SK-N-SH (cell line): ENCODE data around the gene HMGXB4. TPM values are rescaled to one million over a fixed set of nuclear protein-coding genes. Genes with fewer than 3 reads are reported as not detected.

Experiments
- CTCF ChIA-PET: fragments of 300-600, 350-600 bp; formaldehyde crosslinking; extraction: SDS; loops from one replicate; lab custom pipeline; 2021; lab: Yijun Ruan, JAX
- POLR2A ChIA-PET: fragments of 350-600 bp; sonication (Branson Sonifier 250); formaldehyde crosslinking; extraction: SDS; loops from one replicate; lab custom pipeline; 2020; ENCODE audit warnings: antibody characterized with exemption, inconsistent platforms; lab: Yijun Ruan, JAX
- DNase-seq: peaks from one replicate; pipeline ENCODE4 v3.0.0; 2012
- H2AFZ ChIP-seq: fragments of 200-600 bp; sonication (generic); 2 replicates; pipeline ENCODE4 v1.8.1; 2016; ENCODE audit warnings: antibody characterized with exemption, mild to moderate bottlenecking, low read depth
- H3F3A ChIP-seq: fragments of 200-600 bp; sonication (generic); replicated peaks from 2 replicates; pipeline ENCODE3; 2016; ENCODE audit warnings: antibody characterized with exemption, mild to moderate bottlenecking; ENCODE audit not compliant: insufficient read depth
- H3K27ac ChIP-seq, 2 experiments: fragments of 200-500 bp in 1 of 2; fragments of 200-600 bp in 1 of 2; sonication (Bioruptor generic) in 1 of 2; sonication (generic), shearing (Covaris generic) in 1 of 2; 2 replicates each; pipeline versions ENCODE4 v1.5.1 to v1.6.1; 2014 to 2016; ENCODE audit warnings: low read depth in 2 of 2, inconsistent platforms in 1 of 2, low read length in 1 of 2, mild to moderate bottlenecking in 1 of 2, mixed read lengths in 1 of 2
- H3K27me3 ChIP-seq: fragments of 200-600 bp; sonication (generic), shearing (Covaris generic); 2 replicates; pipeline ENCODE4 v1.6.1; 2016; ENCODE audit warnings: mixed run types; ENCODE audit not compliant: insufficient read depth
- H3K36me3 ChIP-seq, 2 experiments: fragments of 200-500 bp in 1 of 2; fragments of 200-600 bp in 1 of 2; sonication (Bioruptor generic) in 1 of 2; sonication (generic) in 1 of 2; replicated peaks in 1 of 2; 2 replicates each; pipeline versions ENCODE3 to v1.5.1; 2014 to 2016; ENCODE audit warnings: low read length in 1 of 2, mild to moderate bottlenecking in 1 of 2; ENCODE audit not compliant: insufficient read depth in 2 of 2, control insufficient read depth in 1 of 2
- H3K4me1 ChIP-seq, 2 experiments: fragments of 200-500 bp in 1 of 2; fragments of 200-600 bp in 1 of 2; sonication (Bioruptor generic) in 1 of 2; sonication (generic), shearing (Covaris generic) in 1 of 2; 2 replicates each; pipeline versions ENCODE4 v1.5.1 to v1.6.1; 2014 to 2016; ENCODE audit warnings: low read depth in 1 of 2, low read length in 1 of 2, mixed run types in 1 of 2; ENCODE audit not compliant: insufficient read depth in 2 of 2, control insufficient read depth in 1 of 2
- H3K4me2 ChIP-seq: fragments of 200-600 bp; sonication (generic), shearing (Covaris generic); 2 replicates; pipeline ENCODE4 v1.6.1; 2017; ENCODE audit warnings: mixed run types
- H3K4me3 ChIP-seq, 2 experiments: fragments of 200-500 bp in 1 of 2; fragments of 200-600 bp in 1 of 2; sonication (Bioruptor generic) in 1 of 2; sonication (generic), shearing (Covaris generic) in 1 of 2; 2 replicates each; pipeline versions ENCODE4 v1.5.1 to v1.8.1; 2014 to 2016; ENCODE audit warnings: low read depth in 2 of 2, inconsistent platforms in 1 of 2, low read length in 1 of 2, mild to moderate bottlenecking in 1 of 2, mixed read lengths in 1 of 2, moderate library complexity in 1 of 2
- H3K79me2 ChIP-seq: fragments of 200-600 bp; sonication (generic); 2 replicates; pipeline ENCODE4 v1.8.1; 2017; ENCODE audit warnings: mild to moderate bottlenecking; ENCODE audit not compliant: insufficient read depth
- H3K9ac ChIP-seq: fragments of 200-600 bp; sonication (generic); 2 replicates; pipeline ENCODE4 v1.6.1; 2017; ENCODE audit warnings: mixed run types
- H3K9me2 ChIP-seq: fragments of 200-600 bp; sonication (generic); 2 replicates; pipeline ENCODE4 v1.6.1; 2017; ENCODE audit warnings: mixed run types
- H3K9me3 ChIP-seq: fragments of 200-600 bp; sonication (generic); 2 replicates; pipeline ENCODE4 v1.6.1; 2017; ENCODE audit warnings: mixed run types, mild to moderate bottlenecking, moderate library complexity
- H4K20me1 ChIP-seq: fragments of 200-600 bp; sonication (generic); 2 replicates; pipeline ENCODE4 v1.6.1; 2017; ENCODE audit warnings: mild to moderate bottlenecking, mixed run types; ENCODE audit not compliant: insufficient read depth
- ELF1 ChIP-seq: IDR thresholded peaks from 2 replicates; pipeline ENCODE4 v1.4.0; 2012
- EP300 ChIP-seq, 2 experiments: IDR thresholded peaks; 2 replicates each; pipeline versions ENCODE4 v1.4.0 to v1.6.1; 2012; ENCODE audit warnings: borderline replicate concordance in 1 of 2, low read depth in 1 of 2, low read length in 1 of 2
- EZH2phosphoT487 ChIP-seq: fragments of 200-600 bp; sonication (generic); IDR thresholded peaks from 2 replicates; pipeline ENCODE4 v1.6.1; 2017; ENCODE audit warnings: low read depth, mixed run types, mild to moderate bottlenecking, antibody characterized with exemption, moderate library complexity, borderline replicate concordance
- FOSL2 ChIP-seq: IDR thresholded peaks from 2 replicates; pipeline ENCODE4 v1.4.0; 2012; ENCODE audit warnings: low read depth, mild to moderate bottlenecking, moderate library complexity, borderline replicate concordance
- GATA2 ChIP-seq: sonication (generic); formaldehyde crosslinking; IDR thresholded peaks from 2 replicates; pipeline ENCODE4 v1.5.0; 2020; ENCODE audit warnings: mild to moderate bottlenecking, missing genetic modification reagents
- MEF2A ChIP-seq: IDR thresholded peaks from 2 replicates; pipeline ENCODE4 v1.4.0; 2012; ENCODE audit warnings: low read depth, borderline replicate concordance
- NFIC ChIP-seq: IDR thresholded peaks from 2 replicates; pipeline ENCODE4 v1.4.0; 2012; ENCODE audit warnings: borderline replicate concordance
- RCOR1 ChIP-seq: fragments of 150-350 bp; IDR thresholded peaks from 2 replicates; pipeline ENCODE4 v1.6.1; 2017; ENCODE audit warnings: antibody characterized with exemption, low read length
- RXRA ChIP-seq: IDR thresholded peaks from 2 replicates; pipeline ENCODE4 v1.4.0; 2012; ENCODE audit warnings: low read depth, mild to moderate bottlenecking, borderline replicate concordance
- YY1 ChIP-seq: IDR thresholded peaks from 2 replicates; pipeline ENCODE4 v1.4.0; 2012; ENCODE audit warnings: low read depth, mild to moderate bottlenecking
- WGBS: methylation state at CpG from one replicate; pipeline ENCODE4 v1.1.6; 2017; ENCODE audit warnings: low lambda C conversion rate; 5-methylcytosine and 5-hydroxymethylcytosine counted together
- polyA plus RNA-seq, 3 experiments: library from polyadenylated mRNA; depleted of rRNA; stranded (reverse); fragments of >200 nt; gene quantifications; 2 replicates each; pipeline ENCODE4 v1.2.3, GENCODE V29; 2012
- TF ChIP-seq, protein P1 (sequence below): fragments of 150-350 bp; IDR thresholded peaks from 2 replicates; pipeline ENCODE4 v1.6.1; 2016; ENCODE audit warnings: mild to moderate bottlenecking, low read depth, low read length
- TF ChIP-seq, protein P2 (sequence below): IDR thresholded peaks from 2 replicates; pipeline ENCODE4 v1.4.0; 2012; ENCODE audit warnings: low read depth, borderline replicate concordance
- TF ChIP-seq, protein P3 (sequence below): fragments of 200-600 bp; sonication (generic); IDR thresholded peaks from 2 replicates; pipeline ENCODE4 v1.6.1; 2017; ENCODE audit warnings: antibody characterized with exemption, mild to moderate bottlenecking, moderate library complexity
- TF ChIP-seq, protein P4 (sequence below): IDR thresholded peaks from 2 replicates; pipeline ENCODE4; 2012

HMGXB4 gene
- polyA plus RNA-seq, 1 of the 3 experiments (the other 2 are of a cell fraction): 16.5 TPM

DNA sequence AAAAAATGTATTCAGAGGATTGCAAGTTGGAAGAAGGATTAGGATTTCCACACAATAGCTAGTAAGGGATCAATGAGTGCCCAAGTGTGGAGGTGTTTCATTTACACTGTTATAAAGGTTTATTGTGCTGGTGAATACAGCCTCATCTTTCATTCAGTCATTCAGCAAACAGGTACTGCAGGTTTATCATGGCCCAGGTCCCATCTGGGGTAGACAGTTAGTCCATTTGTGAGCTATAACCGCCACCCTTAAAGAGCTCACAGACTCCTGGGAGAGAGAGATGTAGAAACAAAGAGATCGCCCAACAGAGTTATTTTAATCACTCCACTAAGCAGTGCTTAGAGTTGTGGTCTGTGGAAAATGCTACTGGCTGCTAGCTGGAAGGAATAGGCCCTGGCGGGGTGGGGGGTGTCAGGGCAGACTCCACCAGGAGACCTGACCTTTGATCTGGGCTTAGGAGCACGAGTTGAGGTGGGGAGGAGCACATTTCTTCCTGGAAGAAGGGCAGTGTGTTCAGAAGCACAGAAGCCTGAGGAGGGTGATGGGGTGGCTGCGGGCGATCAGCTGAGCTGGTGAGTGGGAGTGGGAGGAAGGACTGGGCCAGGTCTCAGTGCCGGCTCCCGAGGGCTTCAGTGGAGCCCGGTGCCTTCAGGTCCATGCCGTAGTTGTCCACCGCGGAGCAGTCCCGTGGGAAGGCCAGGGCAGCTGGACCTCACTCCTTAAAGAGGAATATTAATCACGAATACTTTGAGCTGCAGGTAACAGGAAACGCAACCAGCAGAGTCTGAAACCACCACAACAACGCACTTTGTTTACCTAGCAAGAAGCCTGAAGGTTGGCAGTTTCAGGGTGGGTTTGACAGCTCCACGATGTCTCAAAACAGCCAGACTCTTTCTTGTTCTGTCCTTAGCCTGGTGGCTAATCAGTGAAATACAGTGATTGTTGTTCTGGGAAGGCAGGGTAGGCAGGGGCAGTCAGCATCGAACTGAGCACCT lies 53.6 kb downstream of the HMGXB4 start (continued):
- TF ChIP-seq, protein P1, sequence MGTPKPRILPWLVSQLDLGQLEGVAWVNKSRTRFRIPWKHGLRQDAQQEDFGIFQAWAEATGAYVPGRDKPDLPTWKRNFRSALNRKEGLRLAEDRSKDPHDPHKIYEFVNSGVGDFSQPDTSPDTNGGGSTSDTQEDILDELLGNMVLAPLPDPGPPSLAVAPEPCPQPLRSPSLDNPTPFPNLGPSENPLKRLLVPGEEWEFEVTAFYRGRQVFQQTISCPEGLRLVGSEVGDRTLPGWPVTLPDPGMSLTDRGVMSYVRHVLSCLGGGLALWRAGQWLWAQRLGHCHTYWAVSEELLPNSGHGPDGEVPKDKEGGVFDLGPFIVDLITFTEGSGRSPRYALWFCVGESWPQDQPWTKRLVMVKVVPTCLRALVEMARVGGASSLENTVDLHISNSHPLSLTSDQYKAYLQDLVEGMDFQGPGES: no peak
- TF ChIP-seq, protein P2, sequence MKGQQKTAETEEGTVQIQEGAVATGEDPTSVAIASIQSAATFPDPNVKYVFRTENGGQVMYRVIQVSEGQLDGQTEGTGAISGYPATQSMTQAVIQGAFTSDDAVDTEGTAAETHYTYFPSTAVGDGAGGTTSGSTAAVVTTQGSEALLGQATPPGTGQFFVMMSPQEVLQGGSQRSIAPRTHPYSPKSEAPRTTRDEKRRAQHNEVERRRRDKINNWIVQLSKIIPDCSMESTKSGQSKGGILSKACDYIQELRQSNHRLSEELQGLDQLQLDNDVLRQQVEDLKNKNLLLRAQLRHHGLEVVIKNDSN: no peak

DNA sequence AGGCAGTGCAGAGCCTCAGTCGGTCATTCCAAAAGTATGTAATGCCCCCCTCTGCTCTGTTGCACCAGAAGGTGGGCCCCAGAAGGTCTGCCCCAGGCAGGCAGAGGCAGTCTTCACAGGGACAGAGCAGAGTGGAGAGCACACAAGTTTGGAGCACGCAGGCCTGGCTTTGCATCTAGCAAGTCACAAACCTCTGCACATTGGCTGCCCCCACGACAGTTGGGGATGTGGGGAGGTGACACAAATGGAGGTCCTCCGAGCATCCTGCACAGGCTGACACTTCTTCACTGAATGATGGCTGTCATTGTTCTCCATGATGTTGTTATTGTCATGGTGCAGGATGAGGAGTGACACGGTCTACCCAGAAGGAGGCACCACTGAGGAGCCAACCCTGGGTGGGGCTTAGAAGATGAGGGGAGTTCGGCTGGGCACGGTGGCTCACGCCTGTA lies 54.3 kb downstream of the HMGXB4 start:
- POLR2A ChIA-PET: no interaction called here
- Histone ChIP-seq H3K4me3 (no peak overlapping the region), H3K4me2 (no peak overlapping the region), H3K9me3 (no peaks in the 10 kb centered on the region), H3K4me1 (peaks cover 6 to 22% of the 10 kb centered on the region in 2 experiments; a peak in 3 of 4 replicates), H3K27ac (no peak overlapping the region), H3K27me3 (no peaks in the 10 kb centered on the region), H3K9ac (no peak overlapping the region), H2AFZ (no peak overlapping the region), H3K79me2 (peaks cover 46% of the 10 kb centered on the region; the same call in 1 of the 2 replicates), H3K9me2 (no peaks in the 10 kb centered on the region), H4K20me1 (peaks cover 5% of the 10 kb centered on the region; the same call in 1 of the 2 replicates), H3K36me3 (no peaks in the 10 kb centered on the region), H3F3A (peaks cover 6% of the 10 kb centered on the region)
- CTCF ChIA-PET: interaction anchor here (0.7 to 0.9 kb wide), 2 partner anchors 19 to 321 kb away, joined by 3 read pairs; no protein-coding TSS in a partner anchor
- DNase-seq: no peak
- no peak for TF ChIP-seq EZH2phosphoT487
- no peak for TF ChIP-seq RCOR1
- no peak for TF ChIP-seq ELF1
- whole genome bisulfite sequencing: 89% methylated on average over 6 of the region's 8 CpGs

DNA sequence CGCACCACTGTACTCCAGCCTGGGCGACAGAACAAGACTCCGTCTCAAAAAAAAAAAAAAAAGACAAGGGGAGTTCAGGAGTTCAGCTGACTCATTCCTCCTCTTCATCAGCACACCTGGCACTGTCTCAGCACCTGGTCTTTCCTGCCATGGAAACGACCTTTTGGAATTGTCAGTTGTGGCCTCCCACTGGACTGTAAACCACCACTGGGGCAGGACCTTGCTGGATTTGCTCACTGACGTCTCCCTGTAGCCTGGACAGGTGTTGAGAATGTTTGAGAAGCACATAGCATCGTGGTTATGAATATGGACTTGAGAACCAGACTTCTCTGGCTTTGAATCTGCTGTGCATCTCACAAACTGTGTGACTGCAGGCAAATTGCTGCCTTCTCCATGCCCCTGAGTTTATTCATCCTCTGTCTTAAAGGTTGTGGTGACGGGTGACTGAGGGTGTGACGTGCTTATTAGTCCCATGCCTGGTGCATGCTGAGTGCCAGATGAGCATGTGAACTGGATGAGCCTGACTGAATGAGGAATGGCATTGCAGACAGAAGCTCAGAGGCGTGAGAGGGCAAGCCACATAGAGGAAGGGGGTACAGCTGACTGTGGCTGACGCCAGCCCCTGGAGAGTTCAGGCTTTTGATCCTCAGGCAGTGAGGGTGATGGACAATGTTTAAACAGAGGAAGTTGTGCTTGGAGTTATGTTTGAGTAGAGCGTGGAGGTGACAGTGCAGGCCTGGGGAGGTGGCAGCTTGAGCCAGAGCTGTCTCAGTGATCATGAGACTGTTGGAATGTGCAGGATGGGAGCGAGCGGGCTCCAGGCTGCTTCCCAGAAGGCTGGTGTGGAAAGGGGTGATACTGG lies 55.1 kb downstream of the HMGXB4 start:
- H3K79me2 ChIP-seq: peaks cover 42% of the 10 kb centered on the region; the same call in 1 of the 2 replicates
- ChIA-PET POLR2A (no interaction called here), CTCF (no interaction called here)
- peaks cover 5% of the 10 kb centered on the region; the same call in 1 of the 2 replicates for H4K20me1 ChIP-seq
- no peak overlapping the region for H3K9ac ChIP-seq
- peaks cover 6% of the 10 kb centered on the region for H3F3A ChIP-seq
- no peak overlapping the region for H2AFZ ChIP-seq
- peaks cover 5 to 19% of the 10 kb centered on the region in 2 experiments; a peak in 3 of 4 replicates for H3K4me1 ChIP-seq
- 93% methylated on average over 12 of the region's 13 CpGs for WGBS
- H3K27me3 ChIP-seq: no peaks in the 10 kb centered on the region
- peak overlapping the region; percentile 50 for H3K4me2 ChIP-seq
- H3K9me2 ChIP-seq: no peaks in the 10 kb centered on the region
- DNase-seq: no peak
- peaks cover 0 to under 1% of the 10 kb centered on the region in 2 experiments for H3K36me3 ChIP-seq
- H3K9me3 ChIP-seq: no peaks in the 10 kb centered on the region
- H3K27ac ChIP-seq: peak overlapping the region in 1 of 2 experiments; percentile 33; a peak in 2 of 4 replicates
- no peak overlapping the region for H3K4me3 ChIP-seq
- TF ChIP-seq, protein P2: no peak
- TF ChIP-seq FOSL2 (no peak), RCOR1 (no peak), GATA2 (CRISPR knock-in tag) (no peak), NFIC (no peak), EP300 (IDR thresholded peaks at IDR 0.05; ENCODE audit: borderline replicate concordance in 1 of 2, low read depth in 1 of 2, low read length in 1 of 2) (no peak), MEF2A (no peak), RXRA (no peak), ELF1 (no peak), YY1 (no peak)
- TF ChIP-seq, protein P3, sequence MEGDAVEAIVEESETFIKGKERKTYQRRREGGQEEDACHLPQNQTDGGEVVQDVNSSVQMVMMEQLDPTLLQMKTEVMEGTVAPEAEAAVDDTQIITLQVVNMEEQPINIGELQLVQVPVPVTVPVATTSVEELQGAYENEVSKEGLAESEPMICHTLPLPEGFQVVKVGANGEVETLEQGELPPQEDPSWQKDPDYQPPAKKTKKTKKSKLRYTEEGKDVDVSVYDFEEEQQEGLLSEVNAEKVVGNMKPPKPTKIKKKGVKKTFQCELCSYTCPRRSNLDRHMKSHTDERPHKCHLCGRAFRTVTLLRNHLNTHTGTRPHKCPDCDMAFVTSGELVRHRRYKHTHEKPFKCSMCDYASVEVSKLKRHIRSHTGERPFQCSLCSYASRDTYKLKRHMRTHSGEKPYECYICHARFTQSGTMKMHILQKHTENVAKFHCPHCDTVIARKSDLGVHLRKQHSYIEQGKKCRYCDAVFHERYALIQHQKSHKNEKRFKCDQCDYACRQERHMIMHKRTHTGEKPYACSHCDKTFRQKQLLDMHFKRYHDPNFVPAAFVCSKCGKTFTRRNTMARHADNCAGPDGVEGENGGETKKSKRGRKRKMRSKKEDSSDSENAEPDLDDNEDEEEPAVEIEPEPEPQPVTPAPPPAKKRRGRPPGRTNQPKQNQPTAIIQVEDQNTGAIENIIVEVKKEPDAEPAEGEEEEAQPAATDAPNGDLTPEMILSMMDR: no peak
- TF ChIP-seq, protein P4, sequence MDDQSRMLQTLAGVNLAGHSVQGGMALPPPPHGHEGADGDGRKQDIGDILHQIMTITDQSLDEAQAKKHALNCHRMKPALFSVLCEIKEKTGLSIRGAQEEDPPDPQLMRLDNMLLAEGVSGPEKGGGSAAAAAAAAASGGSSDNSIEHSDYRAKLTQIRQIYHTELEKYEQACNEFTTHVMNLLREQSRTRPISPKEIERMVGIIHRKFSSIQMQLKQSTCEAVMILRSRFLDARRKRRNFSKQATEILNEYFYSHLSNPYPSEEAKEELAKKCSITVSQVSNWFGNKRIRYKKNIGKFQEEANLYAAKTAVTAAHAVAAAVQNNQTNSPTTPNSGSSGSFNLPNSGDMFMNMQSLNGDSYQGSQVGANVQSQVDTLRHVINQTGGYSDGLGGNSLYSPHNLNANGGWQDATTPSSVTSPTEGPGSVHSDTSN: no peak
